PC-9 (cell line): ENCODE data around the gene TMEM134.

Experiments used
- CTCF ChIP-seq: fragments of 200-600 bp; sonication (generic); conservative IDR thresholded peaks from 2 replicates; pipeline ENCODE4 v1.6.1; 2017; ENCODE audit warnings: mixed run types, antibody characterized with exemption, mild to moderate bottlenecking, moderate library complexity
- EZH2 ChIP-seq: fragments of 200-600 bp; sonication (generic); IDR thresholded peaks from 2 replicates; pipeline ENCODE4 v1.8.0; 2017; ENCODE audit warnings: antibody characterized with exemption, low read depth

GRCh38 chr11:67448220-67448609 is 20.8 kb downstream of the TMEM134 start:
- no peak for TF ChIP-seq EZH2
- TF ChIP-seq CTCF = no peak
